Measurements from ENCODE around the gene TARBP2.
A peak's percentile ranks its signal among the peaks of the same experiment; 100 is the strongest.
"Not testable (repeated sequence)": the region's sequence is repeated elsewhere in the genome, so short reads cannot be mapped to it uniquely, and the experiment has no call there.

The TARBP2 gene

DNA sequence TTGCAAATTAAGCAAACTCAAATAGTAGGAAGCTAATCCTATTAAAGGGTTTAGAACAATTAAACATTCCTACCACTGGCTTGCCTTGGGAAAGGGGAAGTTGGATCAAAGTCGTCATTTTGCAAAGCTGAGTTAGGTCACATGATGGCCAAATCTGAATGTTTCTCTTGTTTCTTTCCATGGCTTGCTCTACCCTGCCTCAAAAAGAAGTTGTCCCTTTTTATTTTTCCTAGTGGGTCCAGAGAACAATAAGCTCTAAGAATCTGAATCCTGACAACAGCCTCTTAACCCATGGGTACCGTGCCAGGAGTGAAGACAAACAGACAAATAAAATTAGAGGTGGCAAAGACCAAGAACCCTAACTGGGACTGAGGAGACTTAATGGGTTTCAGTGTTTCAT, 32.4 kb downstream of the TARBP2 start:
- DNase-seq (ENCODE audit: low read depth), result no peak
- TF ChIP-seq, protein P1, sequence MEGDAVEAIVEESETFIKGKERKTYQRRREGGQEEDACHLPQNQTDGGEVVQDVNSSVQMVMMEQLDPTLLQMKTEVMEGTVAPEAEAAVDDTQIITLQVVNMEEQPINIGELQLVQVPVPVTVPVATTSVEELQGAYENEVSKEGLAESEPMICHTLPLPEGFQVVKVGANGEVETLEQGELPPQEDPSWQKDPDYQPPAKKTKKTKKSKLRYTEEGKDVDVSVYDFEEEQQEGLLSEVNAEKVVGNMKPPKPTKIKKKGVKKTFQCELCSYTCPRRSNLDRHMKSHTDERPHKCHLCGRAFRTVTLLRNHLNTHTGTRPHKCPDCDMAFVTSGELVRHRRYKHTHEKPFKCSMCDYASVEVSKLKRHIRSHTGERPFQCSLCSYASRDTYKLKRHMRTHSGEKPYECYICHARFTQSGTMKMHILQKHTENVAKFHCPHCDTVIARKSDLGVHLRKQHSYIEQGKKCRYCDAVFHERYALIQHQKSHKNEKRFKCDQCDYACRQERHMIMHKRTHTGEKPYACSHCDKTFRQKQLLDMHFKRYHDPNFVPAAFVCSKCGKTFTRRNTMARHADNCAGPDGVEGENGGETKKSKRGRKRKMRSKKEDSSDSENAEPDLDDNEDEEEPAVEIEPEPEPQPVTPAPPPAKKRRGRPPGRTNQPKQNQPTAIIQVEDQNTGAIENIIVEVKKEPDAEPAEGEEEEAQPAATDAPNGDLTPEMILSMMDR (conservative IDR thresholded peaks at IDR 0.05; ENCODE audit: low read length), result no peak
- H3K4me3 ChIP-seq (ENCODE audit: low read length), result no peak overlapping the region

GRCh38 chr12:53536962-53537361, 35.9 kb downstream of the TARBP2 start:
- no peak overlapping the region for H3K4me3 ChIP-seq (ENCODE audit: low read length)
- no peak for DNase-seq (ENCODE audit: low read depth)
- TF ChIP-seq, protein P1 (conservative IDR thresholded peaks at IDR 0.05; ENCODE audit: low read length), result no peak

GRCh38 chr12:53538209-53538689, 37.2 kb downstream of the TARBP2 start:
- H3K4me3 ChIP-seq (ENCODE audit: low read length), result no peak overlapping the region

DNA sequence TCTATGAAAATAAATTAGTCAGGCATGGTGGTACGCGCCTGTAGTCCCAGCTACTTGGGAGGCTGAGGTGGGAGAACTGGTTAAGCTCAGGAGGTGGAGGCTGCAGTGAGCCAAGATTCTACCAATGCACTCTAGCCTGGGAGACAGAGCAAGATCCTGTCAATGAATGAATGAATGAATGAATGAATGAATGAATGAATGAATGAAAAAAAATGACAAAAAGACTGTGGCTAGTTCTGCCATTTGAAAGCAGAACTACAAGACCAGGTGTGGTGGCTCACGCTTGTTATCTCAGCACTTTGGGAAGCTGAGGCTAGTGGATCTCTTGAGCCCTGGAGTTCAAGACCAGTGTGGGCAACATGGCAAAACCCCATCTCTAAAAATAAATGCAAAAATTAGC, 38.4 kb downstream of the TARBP2 start:
- DNase-seq (ENCODE audit: low read depth), result no peak
- no peak overlapping the region for H3K4me3 ChIP-seq (ENCODE audit: low read length)
- TF ChIP-seq, protein P1 (conservative IDR thresholded peaks at IDR 0.05; ENCODE audit: low read length), result no peak

More at GRCh38 chr12:53538209-53538689, 37.2 kb downstream of the TARBP2 start:
- peak; percentile 85 for DNase-seq (ENCODE audit: low read depth)
- TF ChIP-seq, protein P1 (conservative IDR thresholded peaks at IDR 0.05; ENCODE audit: low read length), result no peak

DNA sequence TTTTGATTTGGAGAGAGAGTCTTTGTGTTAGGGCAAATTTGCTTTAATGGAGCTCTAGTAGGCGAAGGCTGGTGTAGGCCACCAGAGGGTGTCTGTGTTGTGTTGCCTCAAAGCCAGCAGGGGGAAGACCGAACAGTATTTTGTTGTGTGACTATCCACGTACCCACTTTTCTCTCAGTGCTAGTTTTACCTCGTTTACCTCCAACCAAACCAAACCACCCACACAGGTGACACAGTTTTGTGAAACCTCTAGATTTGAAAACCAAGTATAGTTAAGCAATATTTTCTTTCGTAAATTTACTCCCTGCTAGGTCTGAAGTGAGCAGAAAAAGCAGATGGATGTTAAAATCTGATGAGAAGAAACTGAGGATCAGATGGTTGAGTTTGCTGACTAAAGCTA, 42.5 kb downstream of the TARBP2 start:
- DNase-seq (ENCODE audit: low read depth), result peak; percentile 77
- TF ChIP-seq, protein P1 (conservative IDR thresholded peaks at IDR 0.05; ENCODE audit: low read length), result peak; percentile 99
- no peak overlapping the region for H3K4me3 ChIP-seq (ENCODE audit: low read length)

- DNase-seq (ENCODE audit: low read depth); H3K4me3 ChIP-seq (ENCODE audit: low read length): not testable (repeated sequence)
Observed at GRCh38 chr12:53548354-53548753, 47.3 kb downstream of the TARBP2 start.

DNA sequence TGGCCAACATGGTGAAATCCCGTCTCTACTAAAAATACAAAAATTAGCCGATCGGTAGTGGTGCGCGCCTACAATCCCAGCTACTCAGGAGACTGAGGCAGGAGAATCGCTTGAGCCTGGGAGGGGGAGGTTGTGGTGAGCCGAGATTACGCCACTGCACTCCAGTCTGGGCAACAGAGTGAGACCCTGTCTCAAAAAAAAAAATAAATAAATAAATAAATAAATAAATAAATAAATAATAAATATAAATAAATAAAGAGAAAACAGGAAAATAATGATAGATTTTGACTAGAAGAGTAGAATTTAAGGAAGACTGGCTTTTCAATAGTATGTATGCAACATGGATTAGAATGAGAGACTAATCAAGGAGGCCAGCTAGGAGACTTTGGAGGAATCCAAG, 49.0 kb downstream of the TARBP2 start:
- DNase-seq (ENCODE audit: low read depth), result not testable (repeated sequence)

GRCh38 chr12:53550595-53550994, 49.5 kb downstream of the TARBP2 start:
- no peak for DNase-seq (ENCODE audit: low read depth)
- TF ChIP-seq, protein P1 (conservative IDR thresholded peaks at IDR 0.05; ENCODE audit: low read length), result no peak
- H3K4me3 ChIP-seq (ENCODE audit: low read length), result no peak overlapping the region

More for the DNA sequence above, 49.0 kb downstream of the TARBP2 start:
- H3K4me3 ChIP-seq (ENCODE audit: low read length), result not testable (repeated sequence)
